Measurements from ENCODE around the gene CNGA2.

CNGA2 gene

DNA sequence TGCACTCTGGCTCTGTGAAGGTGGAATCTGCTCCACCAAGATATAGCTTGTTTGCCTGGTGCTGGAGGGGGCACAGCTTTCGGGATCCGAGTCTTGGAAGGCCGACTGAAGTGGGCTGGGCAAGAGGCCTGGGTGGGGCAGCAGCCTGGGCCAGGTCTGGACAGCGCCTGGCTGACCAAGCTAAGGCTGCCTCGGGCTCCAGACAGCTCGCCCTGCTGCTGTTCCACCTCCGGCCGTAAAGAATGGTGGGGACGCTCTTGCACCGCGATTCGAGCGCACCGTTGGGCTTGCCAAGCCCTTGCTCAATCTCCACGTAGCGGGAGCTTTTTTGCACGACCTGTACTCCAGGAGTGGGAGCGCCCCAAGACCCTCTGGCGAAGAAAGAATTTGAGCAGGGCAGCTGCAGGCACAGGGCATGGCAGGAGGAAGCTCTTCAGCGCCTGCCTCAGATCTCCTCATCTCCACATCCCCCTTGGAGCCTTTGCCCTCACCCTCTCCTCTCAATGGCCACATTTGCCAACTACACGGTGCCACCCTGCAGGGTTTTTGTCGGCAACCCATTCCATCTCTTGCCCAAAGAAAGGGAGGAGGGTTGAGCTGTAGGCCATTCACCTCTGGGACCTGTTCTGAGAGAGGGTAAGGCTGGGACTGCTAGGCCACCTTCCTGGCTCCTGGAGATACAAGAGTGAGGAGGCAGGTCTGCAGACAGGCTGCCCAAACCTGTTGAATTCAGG, 18.9 kb downstream of the CNGA2 start:
- no peak for DNase-seq (ENCODE audit: low read depth)

DNA sequence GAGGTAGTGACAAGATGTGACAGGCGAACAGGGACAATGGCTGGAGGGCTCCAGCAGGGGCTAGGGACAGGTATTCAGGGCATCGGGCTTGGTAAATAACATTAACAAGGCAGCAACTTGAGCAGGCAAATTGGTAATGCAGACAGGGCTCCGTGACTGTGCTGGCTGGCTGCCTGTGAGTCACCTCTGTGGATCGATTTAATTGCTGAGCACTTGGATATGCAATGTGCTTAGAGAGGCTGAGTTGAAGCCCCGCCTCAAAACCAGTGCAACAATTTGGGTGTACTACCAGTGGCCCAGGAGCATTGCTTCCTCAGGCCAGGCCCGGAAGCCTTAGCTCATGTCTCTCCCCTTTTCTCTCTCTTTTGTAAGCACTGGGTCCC, 19.5 kb downstream of the CNGA2 start:
- DNase-seq (ENCODE audit: low read depth): no peak

GRCh38 chrX:151754641-151755215, 20.2 kb downstream of the CNGA2 start:
- DNase-seq (ENCODE audit: low read depth): no peak

DNA sequence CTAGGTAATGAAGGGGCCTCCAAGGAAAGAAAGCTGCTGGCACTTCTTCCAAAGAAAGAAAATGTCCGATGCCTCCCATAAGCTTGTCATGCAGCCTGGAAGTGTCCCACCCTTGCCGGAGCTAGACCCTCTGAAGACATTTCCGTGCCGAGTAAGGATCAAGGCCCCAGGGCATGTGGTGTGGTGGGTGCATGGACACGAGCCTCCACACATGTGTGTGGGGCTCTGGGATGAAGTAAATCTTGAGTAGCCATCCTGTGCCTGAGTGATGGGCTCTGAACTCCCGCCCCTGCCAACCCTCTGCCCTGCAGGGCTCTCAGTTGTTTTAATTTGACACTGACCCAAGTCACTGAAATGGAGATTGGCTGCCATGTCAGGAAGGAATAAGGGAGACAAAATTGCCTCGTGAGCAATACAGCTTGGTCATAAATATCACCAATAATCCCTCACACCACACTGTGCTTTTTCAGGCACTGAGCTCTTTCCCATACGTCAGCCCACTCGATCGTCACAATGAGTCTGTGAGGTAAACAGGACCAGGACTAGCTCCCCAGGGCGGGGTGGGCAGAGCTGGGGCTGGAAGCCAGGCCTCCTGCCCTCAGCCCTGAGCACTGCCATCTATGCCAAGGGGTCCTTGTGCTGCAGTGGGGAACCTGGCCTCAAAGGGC, 24.6 kb downstream of the CNGA2 start:
- DNase-seq (ENCODE audit: low read depth): no peak

GRCh38 chrX:151762802-151763201, 28.3 kb downstream of the CNGA2 start:
- DNase-seq (ENCODE audit: low read depth): no peak

DNA sequence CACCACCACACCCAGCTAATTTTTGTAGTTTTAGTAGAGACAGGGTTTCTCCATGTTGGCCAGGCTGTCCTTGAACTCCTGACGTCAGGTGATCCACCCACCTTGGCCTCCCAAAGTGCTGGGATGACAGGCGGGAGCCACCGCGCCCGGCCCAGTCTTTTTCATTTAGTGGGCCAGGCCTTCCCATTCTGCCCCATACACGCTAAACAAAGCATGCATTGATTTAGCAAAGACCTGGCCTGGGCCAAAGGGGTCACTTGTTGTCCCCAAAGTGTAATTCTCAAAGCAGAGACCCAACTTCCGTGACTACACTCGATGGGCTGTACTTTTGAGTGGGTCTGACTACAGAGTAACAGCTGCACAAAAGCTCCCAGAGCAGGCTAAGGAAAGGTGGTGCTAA, 29.2 kb downstream of the CNGA2 start:
- DNase-seq (ENCODE audit: low read depth): no peak

- no peak for DNase-seq (ENCODE audit: low read depth)
Observed at GRCh38 chrX:151765026-151765425, 30.5 kb downstream of the CNGA2 start.

- DNase-seq (ENCODE audit: low read depth): no peak
Observed at GRCh38 chrX:151771726-151772125, 37.2 kb downstream of the CNGA2 start.

DNA sequence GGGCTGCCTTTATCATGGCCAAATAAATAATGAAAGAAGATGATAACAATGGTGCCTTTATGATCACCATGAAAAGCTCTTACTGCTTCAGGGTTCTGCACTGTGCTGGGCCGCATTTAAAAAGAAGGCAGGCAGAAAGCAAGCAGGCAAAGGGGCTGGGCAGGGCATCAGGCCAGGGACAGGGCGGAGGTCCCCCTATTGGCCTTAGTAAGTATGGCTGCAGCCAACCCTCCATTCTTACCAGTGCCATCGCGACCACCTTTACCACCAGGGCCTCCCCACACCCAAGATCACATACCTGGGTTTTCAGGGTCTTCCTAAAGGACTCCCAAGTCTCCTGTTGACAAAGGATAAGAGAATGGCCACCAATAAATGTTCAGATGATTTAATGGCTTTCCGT, 38.9 kb downstream of the CNGA2 start:
- DNase-seq (ENCODE audit: low read depth): no peak

GRCh38 chrX:151774421-151774820, 39.9 kb downstream of the CNGA2 start:
- DNase-seq (ENCODE audit: low read depth): no peak

DNA sequence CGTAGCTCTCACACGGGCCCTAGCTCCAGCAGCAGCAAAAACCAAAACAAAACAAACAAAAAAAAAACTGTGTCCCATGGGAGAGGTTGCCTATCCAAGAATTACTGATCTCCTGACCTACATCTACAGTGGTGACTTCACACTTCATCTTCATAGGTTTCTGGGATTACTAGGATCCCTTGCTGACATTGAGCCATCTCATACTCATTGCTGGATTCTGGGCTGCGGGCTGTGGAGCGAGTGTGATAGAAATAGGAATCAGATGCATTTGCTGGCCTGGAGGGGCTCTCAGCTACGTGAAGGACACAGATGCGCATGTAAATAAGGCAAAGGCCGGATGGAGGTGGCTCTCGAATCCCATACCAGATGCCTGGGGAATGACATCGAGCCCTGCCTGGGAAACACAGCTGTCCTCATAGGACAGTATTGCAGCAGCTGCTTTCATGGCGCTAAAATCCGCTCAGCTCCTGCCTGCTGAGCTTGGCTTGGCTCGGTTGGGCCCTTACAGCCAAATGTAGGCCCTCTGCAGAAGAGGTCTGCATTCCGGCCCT, 41.7 kb downstream of the CNGA2 start:
- DNase-seq (ENCODE audit: low read depth): no peak

GRCh38 chrX:151776936-151777335, 42.4 kb downstream of the CNGA2 start:
- DNase-seq (ENCODE audit: low read depth): no peak

- DNase-seq (ENCODE audit: low read depth): no peak
Observed at GRCh38 chrX:151779258-151779657, 44.7 kb downstream of the CNGA2 start.

- no peak for DNase-seq (ENCODE audit: low read depth)
Observed at GRCh38 chrX:151780621-151781020, 46.1 kb downstream of the CNGA2 start.

- no peak for DNase-seq (ENCODE audit: low read depth)
Observed at GRCh38 chrX:151789179-151789800, 54.7 kb downstream of the CNGA2 start.

DNA sequence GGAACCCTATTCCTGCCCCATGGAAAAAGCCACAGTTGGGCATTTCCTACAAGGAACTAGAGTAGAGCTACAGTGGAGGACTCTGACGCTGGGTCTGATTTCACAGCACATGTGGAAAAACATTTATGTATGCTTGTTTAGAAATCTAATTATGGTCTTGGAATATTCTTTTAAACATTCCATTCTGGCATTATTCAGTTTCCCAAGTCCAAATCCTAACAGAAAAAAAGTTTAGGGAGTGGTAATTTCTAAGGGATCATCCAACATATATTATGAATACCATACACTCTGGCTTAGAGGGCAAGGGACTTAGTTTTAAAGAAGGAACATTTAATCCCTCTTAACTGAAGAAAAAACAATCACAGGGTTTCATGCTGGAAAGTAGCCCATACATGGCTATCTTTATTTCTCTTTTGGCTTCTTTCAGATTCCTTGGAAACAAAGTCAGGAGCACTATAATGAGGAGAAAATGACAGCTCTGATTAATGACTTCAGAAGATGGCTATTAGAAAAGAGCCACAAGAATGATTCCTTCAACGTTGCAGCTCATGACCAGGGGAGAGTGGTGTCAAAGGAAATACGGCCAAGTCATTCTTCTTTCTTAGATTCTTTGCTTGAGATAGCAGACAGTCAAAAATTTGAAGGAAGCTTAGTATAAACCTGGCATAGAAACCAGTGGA, 56.1 kb downstream of the CNGA2 start:
- no peak for DNase-seq (ENCODE audit: low read depth)

DNA sequence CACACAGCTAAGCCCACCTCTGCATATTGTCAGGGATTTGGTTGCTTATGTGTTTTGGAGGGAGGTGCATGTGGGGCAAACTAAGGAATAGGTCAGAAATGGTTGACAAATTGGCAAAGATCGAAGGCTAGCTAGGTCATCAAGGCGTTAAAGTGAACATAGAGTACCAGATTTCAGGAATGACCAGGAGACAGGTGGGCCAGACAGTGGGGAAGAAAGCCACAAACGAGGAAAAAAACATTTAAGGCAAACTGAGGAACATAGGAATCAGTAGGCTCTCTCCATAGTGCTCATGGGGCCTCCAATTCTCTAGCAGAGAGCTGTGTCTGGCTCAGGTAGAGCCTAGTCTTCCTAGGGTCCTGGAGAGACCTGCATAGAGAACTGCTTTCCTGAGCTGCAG, 57.4 kb downstream of the CNGA2 start:
- DNase-seq (ENCODE audit: low read depth): no peak

DNA sequence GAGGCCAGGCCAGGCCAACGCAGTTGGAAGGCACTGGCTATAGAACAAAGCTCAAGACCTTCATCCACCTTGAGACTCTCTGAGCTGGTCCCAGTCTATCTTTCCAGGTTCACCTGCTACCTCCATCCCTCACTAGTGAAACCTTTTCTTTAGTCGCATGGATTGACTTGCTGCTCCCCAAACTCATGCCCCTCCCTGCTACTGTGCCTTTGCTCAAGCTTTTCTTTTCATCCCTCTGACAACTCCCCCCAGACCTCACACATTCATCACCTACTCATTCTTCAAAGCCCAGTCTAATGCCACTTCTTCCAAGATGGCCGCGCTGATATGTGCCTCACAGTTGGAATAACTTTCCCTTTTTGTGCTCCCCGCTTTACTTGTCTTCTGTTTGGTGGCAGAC, 58.0 kb downstream of the CNGA2 start:
- DNase-seq (ENCODE audit: low read depth): no peak

DNA sequence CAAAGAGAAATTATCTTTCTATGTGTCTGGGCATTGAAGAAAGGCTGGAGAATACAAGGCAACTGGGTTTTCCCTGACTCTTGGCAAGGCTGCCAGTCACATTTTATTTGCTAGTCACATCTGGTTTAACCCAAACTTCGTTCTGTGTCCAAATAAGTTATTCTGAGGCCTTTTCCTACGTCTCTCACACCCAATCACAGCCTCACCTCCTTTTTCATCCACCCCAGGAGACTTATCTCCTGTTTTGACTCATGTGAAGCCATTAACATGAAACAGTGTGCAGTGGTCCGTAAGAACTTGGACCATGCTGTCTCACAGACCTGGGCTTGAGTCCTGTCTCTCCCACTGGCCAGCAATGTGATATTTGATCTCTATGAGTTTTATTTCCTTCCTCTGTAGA, 59.3 kb downstream of the CNGA2 start:
- DNase-seq (ENCODE audit: low read depth): no peak
